ENCODE measurements around the gene ITGB4. TPM values are rescaled to one million over a fixed set of nuclear protein-coding genes. Genes with fewer than 3 reads are reported as not detected.

Gene ITGB4
- total and polyA plus RNA-seq, 2 donors (not counting 3 experiments of a cell fraction or from before 2014, with no cell fraction given) = 4.2 to 6.7 TPM

GRCh38 chr17:75779987-75780889, 59.0 kb downstream of the ITGB4 start:
- DNase-seq (ENCODE audit: low read depth, low spot score) (no peak), FAIRE-seq (no peak)
- Histone ChIP-seq H3K4me2 (ENCODE audit: insufficient read depth, low read length) (peak overlapping the region; percentile 60), H4K20me1 (replicated peaks; ENCODE audit: control insufficient read depth, extremely low read depth, insufficient read depth, low read length) (peaks cover 6% of the 10 kb centered on the region), H3K36me3 (ENCODE audit: control insufficient read depth in 2 of 2, extremely low read depth in 1 of 2, insufficient read depth in 2 of 2, low read length in 2 of 2) (peaks cover 13 to 14% of the 10 kb centered on the region in 2 experiments), H3K4me3 (replicated peaks in 1 of 3; ENCODE audit: insufficient read depth in 1 of 3, low read depth in 1 of 3, low read length in 3 of 3) (peak overlapping the region in 1 of 3 experiments; percentile 20), H3K9me1 (replicated peaks; ENCODE audit: control insufficient read depth, extremely low read depth, insufficient read depth, low read length) (no peaks in the 10 kb centered on the region), H2AFZ (ENCODE audit: low read depth, low read length) (no peak overlapping the region), H3K9me3 (replicated peaks; ENCODE audit: control insufficient read depth, insufficient read depth, low read length) (no peaks in the 10 kb centered on the region), H3K27ac (ENCODE audit: insufficient read depth, low read depth, low read length) (no peak overlapping the region), H3K79me2 (ENCODE audit: control insufficient read depth, insufficient read depth, low read length) (peaks cover 18% of the 10 kb centered on the region), H3K9ac (replicated peaks; ENCODE audit: extremely low read depth, insufficient read depth, low read length) (no peak overlapping the region), H3K4me1 (ENCODE audit: control insufficient read depth, extremely low read depth, insufficient read depth, low read length) (peaks cover 26% of the 10 kb centered on the region), H3K27me3 (ENCODE audit: control insufficient read depth in 2 of 2, insufficient read depth in 2 of 2, low read length in 2 of 2) (no peaks in the 10 kb centered on the region)
- no TSS peak for BruUV-seq (replicated peaks)
- dilution Hi-C loops (cut with MboI; ENCODE audit: extremely low pct_ligation_motif_present, low sequenced_read_pairs) (no loop called here), intact Hi-C loops (cut with micrococcal nuclease) (loop anchor here (1.0 to 10.0 kb wide), 4 partner anchors 47 to 225 kb away; partner anchors contain the start of genes CDK3 and TRIM65)
- CTCF ChIA-PET = interaction anchor here (0.6 to 1.7 kb wide), 12 partner anchors 24 to 81 kb away, joined by 3 to 10 read pairs (median 4); partner anchors contain the start of gene WBP2
- TF ChIP-seq EZH2 (IDR thresholded peaks at IDR 0.05; ENCODE audit: borderline replicate concordance, low read depth, low read length, severe bottlenecking) = peak; percentile 66
- TF ChIP-seq, protein P1, sequence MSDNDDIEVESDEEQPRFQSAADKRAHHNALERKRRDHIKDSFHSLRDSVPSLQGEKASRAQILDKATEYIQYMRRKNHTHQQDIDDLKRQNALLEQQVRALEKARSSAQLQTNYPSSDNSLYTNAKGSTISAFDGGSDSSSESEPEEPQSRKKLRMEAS (IDR thresholded peaks at IDR 0.05; ENCODE audit: insufficient read depth, insufficient read length) = no peak
- POLR2A ChIA-PET = interaction anchor here (0.6 to 1.0 kb wide), 26 partner anchors 9 to 223 kb away, joined by 3 to 23 read pairs (median 4); partner anchors contain the start of genes ACOX1, GALK1, MRPL38 and TEN1

DNA sequence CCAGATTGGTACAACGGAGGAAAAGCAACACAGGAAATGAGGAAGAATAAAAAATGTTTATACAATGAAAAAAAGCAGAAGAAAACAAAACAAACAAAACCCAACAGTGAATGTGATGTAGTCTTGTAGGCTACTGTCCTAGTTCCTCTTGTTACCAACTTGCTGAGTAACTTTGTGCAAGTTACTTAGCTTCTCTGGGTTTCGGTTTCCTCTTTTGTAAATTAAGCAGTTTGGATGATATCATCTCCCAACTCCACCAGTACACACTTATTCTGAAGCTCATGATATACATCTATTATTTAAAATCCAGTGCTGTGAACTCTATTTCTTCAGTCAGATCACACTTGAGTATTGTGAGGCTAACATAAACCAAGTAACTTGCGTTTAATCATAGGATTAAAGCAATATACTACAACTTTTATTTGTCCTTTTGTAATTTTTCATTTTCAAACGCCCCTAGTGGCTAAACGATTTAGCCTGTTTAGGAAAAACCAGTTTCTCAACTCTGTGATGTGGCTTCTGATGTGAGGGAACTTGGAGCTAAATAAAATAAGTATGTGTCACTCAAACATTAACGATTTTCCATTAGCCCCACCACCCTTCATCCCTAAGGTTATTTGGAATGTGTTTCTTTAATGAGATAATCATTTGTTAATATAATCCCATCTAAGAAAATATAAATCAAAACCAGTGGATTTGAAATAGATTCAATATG, 62.0 kb downstream of the ITGB4 start:
- no peaks in the 10 kb centered on the region for H4K20me1 ChIP-seq (replicated peaks; ENCODE audit: control insufficient read depth, extremely low read depth, insufficient read depth, low read length)
- H3K9ac ChIP-seq (replicated peaks; ENCODE audit: extremely low read depth, insufficient read depth, low read length) = peak overlapping the region; percentile 62
- peaks cover 0 to 5% of the 10 kb centered on the region in 2 experiments for H3K36me3 ChIP-seq (ENCODE audit: control insufficient read depth in 2 of 2, extremely low read depth in 1 of 2, insufficient read depth in 2 of 2, low read length in 2 of 2)
- intact Hi-C loops (cut with micrococcal nuclease) = no loop called here
- no TSS peak for BruUV-seq (replicated peaks)
- dilution Hi-C loops (cut with MboI; ENCODE audit: extremely low pct_ligation_motif_present, low sequenced_read_pairs) = no loop called here
- ChIA-PET CTCF (interaction anchor here (0.6 to 5.7 kb wide), 32 partner anchors 8 to 399 kb away, joined by 3 to 73 read pairs (median 4); partner anchors contain the start of genes FBF1, GALK1, TRIM47 and TRIM65), POLR2A (interaction anchor here (0.8 to 1.2 kb wide), 3 partner anchors 10 to 72 kb away, joined by 3 to 8 read pairs (median 3); partner anchors contain the start of gene WBP2)
- H3K9me3 ChIP-seq (replicated peaks; ENCODE audit: control insufficient read depth, insufficient read depth, low read length) = no peaks in the 10 kb centered on the region
- peak; percentile 59 for FAIRE-seq
- TF ChIP-seq CTCF (IDR thresholded peaks at IDR 0.05; ENCODE audit: extremely low read depth in 1 of 2, insufficient read depth in 1 of 2, low read depth in 1 of 2, low read length in 2 of 2) (peak; percentile 46 to 47), MYC (IDR thresholded peaks at IDR 0.05; ENCODE audit: low read depth, low read length) (no peak)
- H3K79me2 ChIP-seq (ENCODE audit: control insufficient read depth, insufficient read depth, low read length) = peaks cover 32% of the 10 kb centered on the region
- DNase-seq (ENCODE audit: low read depth, low spot score) = peak; percentile 80
- no peaks in the 10 kb centered on the region for H3K9me1 ChIP-seq (replicated peaks; ENCODE audit: control insufficient read depth, extremely low read depth, insufficient read depth, low read length)
- H3K4me3 ChIP-seq (replicated peaks in 1 of 3; ENCODE audit: insufficient read depth in 1 of 3, low read depth in 1 of 3, low read length in 3 of 3) = peak overlapping the region in 1 of 3 experiments; percentile 43
- H3K4me2 ChIP-seq (ENCODE audit: insufficient read depth, low read length) = peak overlapping the region; percentile 75
- no peaks in the 10 kb centered on the region for H3K27me3 ChIP-seq (ENCODE audit: control insufficient read depth in 2 of 2, insufficient read depth in 2 of 2, low read length in 2 of 2)
- peaks cover 29% of the 10 kb centered on the region for H3K4me1 ChIP-seq (ENCODE audit: control insufficient read depth, extremely low read depth, insufficient read depth, low read length)
- H2AFZ ChIP-seq (ENCODE audit: low read depth, low read length) = peak overlapping the region; percentile 45
- H3K27ac ChIP-seq (ENCODE audit: insufficient read depth, low read depth, low read length) = peak overlapping the region; percentile 52
